HCT116 (cell line): ENCODE results near the gene OR2S2. TPM values are rescaled to one million over a fixed set of nuclear protein-coding genes. Genes with fewer than 3 reads are reported as not detected.
"Not testable (repeated sequence)": the region's sequence is repeated elsewhere in the genome, so short reads cannot be mapped to it uniquely, and the experiment has no call there.

Experiments used
- ATAC-seq: fragments of 200-7000 bp; cut with Tn5 transposase; 2 replicates; pipeline ENCODE4 v1.9.1; 2020; ENCODE audit warnings: mild to moderate bottlenecking, moderate library complexity
- BruUV-seq: library from RNA; stranded (reverse); fragments of 400-500 nt; replicated peaks from 2 replicates; lab custom pipeline; 2021; lab: Mats Ljungman, UMichigan
- CTCF ChIA-PET: fragments of 300-600 bp; sonication (Branson Sonifier 250); formaldehyde crosslinking; loops from one replicate; lab custom pipeline; 2021; ENCODE audit warnings: antibody characterized with exemption; lab: Charles Lee
- POLR2A ChIA-PET: fragments of 300-600, 350-600 bp; sonication (Branson Sonifier 250); formaldehyde crosslinking; loops from one replicate; lab custom pipeline; 2021; ENCODE audit warnings: antibody characterized with exemption; lab: Charles Lee
- RAD21 ChIA-PET, 2 experiments: fragments of 300-600 bp; sonication (Branson Sonifier 250); formaldehyde crosslinking; loops; one replicate each; lab custom pipeline; 2023; ENCODE audit warnings: low total read pairs in 2 of 2; ENCODE audit not compliant: uncharacterized antibody in 2 of 2, unreplicated experiment in 2 of 2, low non-redundant PET in 1 of 2; lab: Charles Lee
- DNase-seq: peaks from one replicate; pipeline ENCODE4 v3.0.0-alpha.2; 2010; ENCODE audit warnings: low read depth, low spot score
- H2AFZ ChIP-seq: fragments of 200-600 bp; shearing (Covaris generic), sonication (generic); 2 replicates; pipeline ENCODE4 v1.6.1; 2017; ENCODE audit warnings: low read depth, mixed run types, mixed read lengths, antibody characterized with exemption, low read length; ENCODE audit not compliant: poor library complexity, severe bottlenecking
- H3K27ac ChIP-seq: 2 replicates; pipeline ENCODE4 v1.5.1; 2012; ENCODE audit warnings: low read depth, low read length
- H3K27me3 ChIP-seq: fragments of 200-600 bp; sonication (generic); 2 replicates; pipeline ENCODE4 v1.6.1; 2016; ENCODE audit warnings: mixed run types, low read length, mixed read lengths; ENCODE audit not compliant: insufficient read depth
- H3K36me3 ChIP-seq, 2 experiments: fragments of 200-500 bp in 1 of 2; fragments of 200-600 bp in 1 of 2; sonication (Bioruptor generic) in 1 of 2; sonication (generic) in 1 of 2; 2 replicates each; pipeline versions ENCODE4 v1.5.1 to v1.6.1; 2014 to 2016; ENCODE audit warnings: low read length in 2 of 2, inconsistent platforms in 1 of 2, mixed read lengths in 1 of 2, mixed run types in 1 of 2; ENCODE audit not compliant: insufficient read depth in 2 of 2, control insufficient read depth in 1 of 2
- H3K4me1 ChIP-seq, 2 experiments: fragments of 200-600 bp in 1 of 2; sonication (generic) in 1 of 2; 2 replicates each; pipeline versions ENCODE4 v1.5.1 to v1.6.1; 2012 to 2017; ENCODE audit warnings: low read length in 2 of 2, inconsistent platforms in 1 of 2, mild to moderate bottlenecking in 1 of 2, mixed read lengths in 1 of 2, mixed run types in 1 of 2, moderate library complexity in 1 of 2; ENCODE audit not compliant: insufficient read depth in 2 of 2, control insufficient read depth in 1 of 2
- H3K4me2 ChIP-seq: fragments of 200-600 bp; sonication (generic); 2 replicates; pipeline ENCODE4 v1.6.1; 2017; ENCODE audit warnings: mixed run types, low read length, mixed read lengths
- H3K4me3 ChIP-seq, 2 experiments: fragments of 200-600 bp in 1 of 2; sonication (generic) in 1 of 2; replicated peaks in 1 of 2; 2 replicates each; pipeline ENCODE4 v1.5.1; 2011 to 2016; ENCODE audit warnings: low read length in 2 of 2, control low read depth in 1 of 2, low read depth in 1 of 2, mild to moderate bottlenecking in 1 of 2, mixed read lengths in 1 of 2, mixed run types in 1 of 2
- H3K79me2 ChIP-seq: fragments of 200-600 bp; sonication (generic); 2 replicates; pipeline ENCODE4 v1.6.1; 2017; ENCODE audit warnings: mild to moderate bottlenecking, mixed run types, low read length, moderate library complexity, mixed read lengths; ENCODE audit not compliant: insufficient read depth
- H3K9ac ChIP-seq: fragments of 200-600 bp; sonication (generic); 2 replicates; pipeline ENCODE4 v1.6.1; 2016; ENCODE audit warnings: low read length, mixed read lengths
- H3K9me2 ChIP-seq: fragments of 200-600 bp; sonication (generic), shearing (Covaris generic); 2 replicates; pipeline ENCODE4 v1.6.1; 2017; ENCODE audit warnings: mixed run types, mild to moderate bottlenecking, moderate library complexity; ENCODE audit not compliant: insufficient read depth
- H3K9me3 ChIP-seq, 2 experiments: fragments of 200-500 bp in 1 of 2; fragments of 200-600 bp in 1 of 2; sonication (Bioruptor generic) in 1 of 2; sonication (generic) in 1 of 2; 2 replicates each; pipeline ENCODE4 v1.6.1; 2014 to 2017; ENCODE audit warnings: low read length in 2 of 2, mixed read lengths in 2 of 2, inconsistent platforms in 1 of 2, low read depth in 1 of 2, mild to moderate bottlenecking in 1 of 2, mixed run types in 1 of 2, moderate library complexity in 1 of 2; ENCODE audit not compliant: control insufficient read depth in 1 of 2, insufficient read depth in 1 of 2
- H4K20me1 ChIP-seq: fragments of 200-600 bp; sonication (generic), shearing (Covaris generic); 2 replicates; pipeline ENCODE4 v1.6.1; 2017; ENCODE audit warnings: mixed run types, mild to moderate bottlenecking, moderate library complexity; ENCODE audit not compliant: insufficient read depth
- CBX3 ChIP-seq: IDR thresholded peaks from 2 replicates; pipeline ENCODE4 v1.6.1; 2012; ENCODE audit warnings: low read depth
- CEBPB ChIP-seq: IDR thresholded peaks from 2 replicates; pipeline ENCODE4 v1.6.1; 2012; ENCODE audit warnings: low read depth
- CTCF ChIP-seq, 3 experiments: fragments of 200-600 bp in 1 of 3; sonication (generic) in 1 of 3; IDR thresholded peaks in 2 of 3; conservative IDR thresholded peaks in 1 of 3; 2 replicates each; pipeline ENCODE4 v1.5.1; 2012 to 2017; ENCODE audit warnings: low read depth in 2 of 3, low read length in 2 of 3, antibody characterized with exemption in 1 of 3, borderline replicate concordance in 1 of 3, control low read depth in 1 of 3, mild to moderate bottlenecking in 1 of 3, mixed read lengths in 1 of 3, mixed run types in 1 of 3, moderate library complexity in 1 of 3; ENCODE audit not compliant: insufficient read depth in 1 of 3
- EZH2 ChIP-seq: fragments of 200-600 bp; sonication (generic); IDR thresholded peaks from 2 replicates; pipeline ENCODE4 v1.6.1; 2017; ENCODE audit warnings: antibody characterized with exemption, mixed run types
- EZH2phosphoT487 ChIP-seq: fragments of 200-600 bp; IDR thresholded peaks from 2 replicates; pipeline ENCODE4 v1.6.1; 2018; ENCODE audit warnings: antibody characterized with exemption, borderline replicate concordance
- FOSL1 ChIP-seq: IDR thresholded peaks from 2 replicates; pipeline ENCODE4 v1.6.1; 2012; ENCODE audit warnings: low read depth
- POLR2A ChIP-seq: IDR thresholded peaks from 2 replicates; pipeline ENCODE4 v1.7.0; 2011; ENCODE audit warnings: borderline replicate concordance; ENCODE audit not compliant: insufficient read depth, insufficient read length; ENCODE audit errors: extremely low read depth
- RAD21 ChIP-seq: IDR thresholded peaks from 2 replicates; pipeline ENCODE4 v1.6.1; 2012; ENCODE audit warnings: low read depth, mild to moderate bottlenecking
- REST ChIP-seq: IDR thresholded peaks from 2 replicates; pipeline ENCODE4 v1.6.1; 2012; ENCODE audit warnings: low read depth
- SP1 ChIP-seq: IDR thresholded peaks from 2 replicates; pipeline ENCODE4 v1.6.1; 2012; ENCODE audit warnings: low read depth
- SRF ChIP-seq: IDR thresholded peaks from 2 replicates; pipeline ENCODE4 v1.6.1; 2012; ENCODE audit warnings: low read depth
- intact Hi-C: fragments of 100-400 bp; cut with micrococcal nuclease; formaldehyde crosslinking; loops from 2 replicates; pipeline ENCODE4 v1.10.0; 2022
- total RNA-seq: library from RNA; stranded (reverse); gene quantifications from one replicate; pipeline ENCODE4 v1.2.1, GENCODE V29; 2021; ENCODE audit not compliant: unreplicated experiment

The OR2S2 gene
- total RNA-seq, 1 experiment from 2014 or later: not detected

- TF ChIP-seq CEBPB (no peak), FOSL1 (no peak), RAD21 (no peak), POLR2A (no peak), CBX3 (no peak), SP1 (no peak), EZH2phosphoT487 (no peak), SRF (no peak)
Measured at GRCh38 chr9:35914301-35914807, 43.6 kb downstream of the OR2S2 start (continued).

DNA sequence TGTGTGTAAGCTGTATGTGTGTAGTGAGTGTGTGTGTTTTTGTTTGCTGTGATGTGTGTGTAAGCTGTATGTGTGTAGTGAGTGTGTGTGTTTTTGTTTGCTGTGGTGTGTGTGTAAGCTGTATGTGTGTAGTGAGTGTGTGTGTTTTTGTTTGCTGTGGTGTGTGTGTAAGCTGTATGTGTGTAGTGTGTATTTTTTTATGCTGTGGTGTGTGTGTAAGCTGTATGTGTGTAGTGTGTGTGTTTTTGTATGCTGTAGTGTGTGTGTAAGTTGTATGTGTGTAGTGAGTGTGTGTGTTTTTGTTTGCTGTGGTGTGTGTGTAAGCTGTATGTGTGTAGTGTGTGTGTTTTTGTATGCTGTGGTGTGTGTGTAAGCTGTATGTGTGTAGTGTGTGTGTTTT is 44.5 kb downstream of the OR2S2 start:
- H3K9me2 ChIP-seq, H3K79me2 ChIP-seq, H3K9ac ChIP-seq, H3K9me3 ChIP-seq, H2AFZ ChIP-seq, H3K4me3 ChIP-seq, POLR2A ChIA-PET, H3K36me3 ChIP-seq, H3K27me3 ChIP-seq, BruUV-seq, ATAC-seq, RAD21 ChIA-PET, H3K27ac ChIP-seq, H4K20me1 ChIP-seq, H3K4me2 ChIP-seq, CTCF ChIA-PET, DNase-seq, intact Hi-C loops: not testable (repeated sequence)
- peaks cover 14 to 29% of the 10 kb centered on the region in 2 experiments for H3K4me1 ChIP-seq

GRCh38 chr9:35912791-35913400 is 45.1 kb downstream of the OR2S2 start:
- BruUV-seq: no TSS peak
- Histone ChIP-seq H3K36me3 (no peaks in the 10 kb centered on the region), H2AFZ (no peak overlapping the region), H3K4me2 (no peak overlapping the region), H3K4me1 (peaks cover 18 to 34% of the 10 kb centered on the region in 2 experiments), H3K27me3 (no peaks in the 10 kb centered on the region), H3K79me2 (no peaks in the 10 kb centered on the region), H3K27ac (no peak overlapping the region), H3K9me2 (no peaks in the 10 kb centered on the region), H4K20me1 (no peaks in the 10 kb centered on the region), H3K4me3 (no peak overlapping the region), H3K9me3 (no peaks in the 10 kb centered on the region), H3K9ac (no peak overlapping the region)
- ATAC-seq (no peak), DNase-seq (no peak)
- ChIA-PET RAD21 (no interaction called here), POLR2A (no interaction called here), CTCF (interaction anchor here (1.8 kb wide), 1 partner anchor 10 kb away, joined by 7 read pairs; no protein-coding TSS in a partner anchor)
- intact Hi-C loops: no loop called here
- TF ChIP-seq RAD21: no peak
- TF ChIP-seq EZH2: no peak
- TF ChIP-seq SRF: no peak
- TF ChIP-seq CTCF (IDR thresholded peaks at IDR 0.05 in 2 of 3, conservative IDR thresholded peaks at IDR 0.05 in 1 of 3; ENCODE audit: borderline replicate concordance in 1 of 3, insufficient read depth in 1 of 3, low read depth in 2 of 3, low read length in 2 of 3): no peak
- no peak for TF ChIP-seq REST
- no peak for TF ChIP-seq FOSL1
